Stimulated activated CD4-positive, alpha-beta T cell treated with anti-CD3 and anti-CD28 coated beads, Interleukin-15, amount 100 ng/mL, for 1 hour (primary cell): ENCODE data around the gene BBLN.

Source experiments
- DNase-seq, 2 donors: peaks; one replicate each; pipeline ENCODE4 v3.0.0-alpha.2; 2020; ENCODE audit warnings: low read depth in 1 of 2, low spot score in 1 of 2

BBLN gene

GRCh38 chr9:128188209-128188608 is 28.1 kb downstream of the BBLN start:
- no peak for DNase-seq

GRCh38 chr9:128190013-128190412 is 29.9 kb downstream of the BBLN start:
- DNase-seq, result no peak

GRCh38 chr9:128190516-128191405 is 30.7 kb downstream of the BBLN start:
- no peak for DNase-seq

GRCh38 chr9:128191406-128192046 is 31.5 kb downstream of the BBLN start, which contains the start of gene CIZ1:
Gene CIZ1, minus strand, starts transcription at chr9:128191572. Its CDS starts 715 bp downstream, at chr9:128190857.
- peak; percentile 54 to 71 for DNase-seq

GRCh38 chr9:128192601-128193371 is 32.7 kb downstream of the BBLN start:
- DNase-seq, result peak in 1 of 2 donors; percentile 33

- no peak for DNase-seq
Measured at GRCh38 chr9:128193469-128194096, 33.5 kb downstream of the BBLN start.

GRCh38 chr9:128201441-128202369 is 41.6 kb downstream of the BBLN start:
- no peak for DNase-seq

- no peak for DNase-seq
Measured at GRCh38 chr9:128202648-128203023, 42.6 kb downstream of the BBLN start.

- peak; percentile 52 to 62 for DNase-seq
Measured at GRCh38 chr9:128203024-128203706, 43.1 kb downstream of the BBLN start, which contains the start of gene DNM1. Gene DNM1, plus strand, starts transcription at chr9:128203379. Its CDS starts 92 bp downstream, at chr9:128203471.

- no peak for DNase-seq
Measured at GRCh38 chr9:128203707-128204551, 43.9 kb downstream of the BBLN start.

GRCh38 chr9:128204858-128205257 is 44.8 kb downstream of the BBLN start:
- no peak for DNase-seq

- no peak for DNase-seq
Measured at GRCh38 chr9:128205296-128205944, 45.4 kb downstream of the BBLN start.

GRCh38 chr9:128206484-128206883 is 46.4 kb downstream of the BBLN start:
- no peak for DNase-seq

- DNase-seq, result no peak
Measured at GRCh38 chr9:128206916-128207910, 47.1 kb downstream of the BBLN start.

GRCh38 chr9:128208386-128208785 is 48.3 kb downstream of the BBLN start:
- no peak for DNase-seq

- no peak for DNase-seq
Measured at GRCh38 chr9:128208946-128209669, 49.0 kb downstream of the BBLN start.
